ENCODE measurements around the gene HOXA10. TPM values are rescaled to one million over a fixed set of nuclear protein-coding genes. Genes with fewer than 3 reads are reported as not detected.

HOXA10 gene
- total RNA-seq, 1 experiment from 2014 or later: not detected

DNA sequence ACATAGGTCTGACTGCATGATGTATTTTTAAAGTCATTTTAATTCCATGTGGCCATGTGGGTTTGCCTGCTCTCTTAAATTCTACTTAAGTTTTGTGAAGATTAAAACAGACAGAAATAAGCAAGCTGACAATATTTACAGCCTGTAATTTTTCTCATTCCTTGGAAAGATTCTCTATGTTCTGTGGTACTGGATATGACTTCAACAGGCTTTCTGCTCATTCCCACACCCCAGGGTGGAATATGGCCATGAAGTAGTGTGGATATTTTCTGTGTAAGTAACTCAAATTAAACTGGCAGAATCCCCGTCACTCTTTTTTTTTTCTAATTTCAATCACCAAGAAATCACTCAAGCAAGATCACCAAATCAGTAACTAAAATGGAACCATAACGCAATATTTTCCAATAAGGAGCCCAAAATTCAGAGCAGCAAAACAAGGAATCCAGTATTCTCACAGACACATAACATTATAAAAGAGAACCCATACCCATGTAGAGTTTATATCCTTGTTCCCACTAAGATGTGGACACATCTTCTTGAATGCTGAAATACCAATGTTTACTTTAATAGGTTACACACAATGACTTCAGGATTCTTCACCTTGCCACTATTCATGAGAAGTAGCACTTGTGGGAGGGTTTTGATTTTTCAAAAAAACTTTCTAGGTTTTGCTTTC, 36.3 kb downstream of the HOXA10 start:
- no peak overlapping the region for H3K27ac ChIP-seq (ENCODE audit: low read depth, low read length, poor library complexity, severe bottlenecking)
- peaks cover 5% of the 10 kb centered on the region for H3K4me1 ChIP-seq (ENCODE audit: insufficient read depth, low read length, poor library complexity, severe bottlenecking)
- no peaks in the 10 kb centered on the region for H3K9me3 ChIP-seq (ENCODE audit: low read depth, low read length, poor library complexity, severe bottlenecking)
- H3K36me3 ChIP-seq (ENCODE audit: insufficient read depth, low read length, poor library complexity, severe bottlenecking): no peaks in the 10 kb centered on the region
- POLR2A ChIA-PET (ENCODE audit: low non-redundant PET): no interaction called here
- peaks cover 100% of the 10 kb centered on the region for H3K27me3 ChIP-seq (replicated peaks; ENCODE audit: insufficient read depth, low read depth, low read length, poor library complexity)
- CTCF ChIA-PET: no interaction called here
- intact Hi-C loops (cut with micrococcal nuclease; ENCODE audit: unreplicated experiment): no loop called here
- BruUV-seq (replicated peaks): no TSS peak
- DNase-seq (ENCODE audit: low spot score): no peak
- H3K4me3 ChIP-seq (ENCODE audit: low read depth, low read length, poor library complexity, severe bottlenecking): no peak overlapping the region
- TF ChIP-seq, protein P1, sequence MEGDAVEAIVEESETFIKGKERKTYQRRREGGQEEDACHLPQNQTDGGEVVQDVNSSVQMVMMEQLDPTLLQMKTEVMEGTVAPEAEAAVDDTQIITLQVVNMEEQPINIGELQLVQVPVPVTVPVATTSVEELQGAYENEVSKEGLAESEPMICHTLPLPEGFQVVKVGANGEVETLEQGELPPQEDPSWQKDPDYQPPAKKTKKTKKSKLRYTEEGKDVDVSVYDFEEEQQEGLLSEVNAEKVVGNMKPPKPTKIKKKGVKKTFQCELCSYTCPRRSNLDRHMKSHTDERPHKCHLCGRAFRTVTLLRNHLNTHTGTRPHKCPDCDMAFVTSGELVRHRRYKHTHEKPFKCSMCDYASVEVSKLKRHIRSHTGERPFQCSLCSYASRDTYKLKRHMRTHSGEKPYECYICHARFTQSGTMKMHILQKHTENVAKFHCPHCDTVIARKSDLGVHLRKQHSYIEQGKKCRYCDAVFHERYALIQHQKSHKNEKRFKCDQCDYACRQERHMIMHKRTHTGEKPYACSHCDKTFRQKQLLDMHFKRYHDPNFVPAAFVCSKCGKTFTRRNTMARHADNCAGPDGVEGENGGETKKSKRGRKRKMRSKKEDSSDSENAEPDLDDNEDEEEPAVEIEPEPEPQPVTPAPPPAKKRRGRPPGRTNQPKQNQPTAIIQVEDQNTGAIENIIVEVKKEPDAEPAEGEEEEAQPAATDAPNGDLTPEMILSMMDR (conservative IDR thresholded peaks at IDR 0.05; ENCODE audit: low read depth, low read length): no peak
- no peak for TF ChIP-seq EZH2 (IDR thresholded peaks at IDR 0.05; ENCODE audit: borderline replicate concordance, low read depth, low read length, poor library complexity, severe bottlenecking)

DNA sequence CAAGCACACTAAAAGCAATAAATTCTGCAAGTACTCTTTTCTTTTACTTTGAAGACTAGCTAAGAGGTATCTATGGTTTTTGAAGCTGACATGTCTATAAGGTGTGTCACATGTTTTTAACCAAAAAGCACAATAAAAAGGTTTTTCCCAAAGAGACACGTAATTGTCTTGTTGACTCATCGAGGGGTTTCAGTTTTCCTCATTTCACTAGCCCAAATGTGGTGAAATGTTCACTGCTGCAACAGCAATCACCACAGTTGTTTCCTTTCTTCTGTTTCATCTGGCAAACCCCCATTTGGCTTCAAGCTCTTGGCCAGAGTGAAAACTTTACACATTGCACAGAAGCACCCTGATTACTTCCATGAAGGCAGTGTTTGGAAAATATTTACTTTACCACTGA, 39.7 kb downstream of the HOXA10 start:
- DNase-seq (ENCODE audit: low spot score): no peak
- ChIA-PET CTCF (no interaction called here), POLR2A (ENCODE audit: low non-redundant PET) (no interaction called here)
- TF ChIP-seq, protein P1 (conservative IDR thresholded peaks at IDR 0.05; ENCODE audit: low read depth, low read length): no peak
- TF ChIP-seq EZH2 (IDR thresholded peaks at IDR 0.05; ENCODE audit: borderline replicate concordance, low read depth, low read length, poor library complexity, severe bottlenecking): no peak
- peaks cover 100% of the 10 kb centered on the region for H3K27me3 ChIP-seq (replicated peaks; ENCODE audit: insufficient read depth, low read depth, low read length, poor library complexity)
- no peaks in the 10 kb centered on the region for H3K9me3 ChIP-seq (ENCODE audit: low read depth, low read length, poor library complexity, severe bottlenecking)
- H3K27ac ChIP-seq (ENCODE audit: low read depth, low read length, poor library complexity, severe bottlenecking): no peak overlapping the region
- no TSS peak for BruUV-seq (replicated peaks)
- no peak overlapping the region for H3K4me3 ChIP-seq (ENCODE audit: low read depth, low read length, poor library complexity, severe bottlenecking)
- H3K4me1 ChIP-seq (ENCODE audit: insufficient read depth, low read length, poor library complexity, severe bottlenecking): peaks cover 3% of the 10 kb centered on the region
- no peaks in the 10 kb centered on the region for H3K36me3 ChIP-seq (ENCODE audit: insufficient read depth, low read length, poor library complexity, severe bottlenecking)
- intact Hi-C loops (cut with micrococcal nuclease; ENCODE audit: unreplicated experiment): no loop called here

DNA sequence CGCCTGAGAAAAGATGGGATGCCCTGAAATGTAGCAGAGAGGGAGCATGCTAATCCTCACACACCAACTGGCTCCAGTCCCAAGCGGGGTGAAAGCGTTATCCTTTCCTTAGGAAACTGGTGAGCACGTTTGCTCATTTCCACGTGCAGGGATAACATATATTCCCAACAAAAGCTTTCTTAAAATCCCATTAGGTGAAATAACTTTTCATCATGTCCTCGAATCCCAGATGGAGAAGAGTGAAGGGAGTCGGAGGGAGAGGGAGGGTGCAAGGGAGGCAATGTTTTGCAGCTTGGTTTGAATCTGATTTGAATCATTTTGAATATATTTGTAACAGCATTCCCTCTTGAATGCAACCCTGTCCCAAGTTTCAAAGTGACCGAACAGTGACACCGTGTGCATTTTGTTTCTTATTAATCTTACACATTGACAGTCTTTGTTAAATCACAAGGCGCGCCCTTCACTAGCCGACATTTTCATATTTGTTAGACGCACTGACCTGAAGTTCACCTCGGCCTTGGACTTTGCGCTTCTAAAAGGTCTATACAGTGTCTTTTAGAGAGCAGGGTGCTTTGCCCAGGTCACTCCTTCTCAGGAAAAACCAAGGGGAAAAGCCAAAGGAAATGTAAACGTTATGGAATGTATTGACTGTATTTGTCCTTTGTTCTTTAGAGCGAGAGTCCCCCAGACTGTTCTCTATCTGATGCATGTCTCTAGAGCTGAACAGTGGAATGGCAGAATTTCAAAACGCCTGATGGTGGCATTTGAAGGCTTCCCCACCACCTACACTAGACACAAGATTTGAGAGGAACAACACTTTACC, 40.5 kb downstream of the HOXA10 start:
- H3K27ac ChIP-seq (ENCODE audit: low read depth, low read length, poor library complexity, severe bottlenecking): no peak overlapping the region
- ChIA-PET CTCF (no interaction called here), POLR2A (ENCODE audit: low non-redundant PET) (no interaction called here)
- H3K9me3 ChIP-seq (ENCODE audit: low read depth, low read length, poor library complexity, severe bottlenecking): no peaks in the 10 kb centered on the region
- no peaks in the 10 kb centered on the region for H3K4me1 ChIP-seq (ENCODE audit: insufficient read depth, low read length, poor library complexity, severe bottlenecking)
- BruUV-seq (replicated peaks): no TSS peak
- DNase-seq (ENCODE audit: low spot score): no peak
- H3K4me3 ChIP-seq (ENCODE audit: low read depth, low read length, poor library complexity, severe bottlenecking): no peak overlapping the region
- TF ChIP-seq EZH2 (IDR thresholded peaks at IDR 0.05; ENCODE audit: borderline replicate concordance, low read depth, low read length, poor library complexity, severe bottlenecking): no peak
- TF ChIP-seq, protein P1 (conservative IDR thresholded peaks at IDR 0.05; ENCODE audit: low read depth, low read length): no peak
- intact Hi-C loops (cut with micrococcal nuclease; ENCODE audit: unreplicated experiment): no loop called here
- H3K27me3 ChIP-seq (replicated peaks; ENCODE audit: insufficient read depth, low read depth, low read length, poor library complexity): peaks cover 100% of the 10 kb centered on the region
- no peaks in the 10 kb centered on the region for H3K36me3 ChIP-seq (ENCODE audit: insufficient read depth, low read length, poor library complexity, severe bottlenecking)
